Stimulated activated CD8-positive, alpha-beta memory T cell treated with anti-CD3 and anti-CD28 coated beads, Interleukin-7, amount 100 ng/mL, for 1 hour (primary cell): ENCODE measurements around the gene DNAL1.

Experiments used
- DNase-seq, 2 donors: peaks; one replicate each; pipeline ENCODE4 v3.0.0-alpha.2; 2020; ENCODE audit warnings: low read depth in 2 of 2

DNAL1 gene

DNA sequence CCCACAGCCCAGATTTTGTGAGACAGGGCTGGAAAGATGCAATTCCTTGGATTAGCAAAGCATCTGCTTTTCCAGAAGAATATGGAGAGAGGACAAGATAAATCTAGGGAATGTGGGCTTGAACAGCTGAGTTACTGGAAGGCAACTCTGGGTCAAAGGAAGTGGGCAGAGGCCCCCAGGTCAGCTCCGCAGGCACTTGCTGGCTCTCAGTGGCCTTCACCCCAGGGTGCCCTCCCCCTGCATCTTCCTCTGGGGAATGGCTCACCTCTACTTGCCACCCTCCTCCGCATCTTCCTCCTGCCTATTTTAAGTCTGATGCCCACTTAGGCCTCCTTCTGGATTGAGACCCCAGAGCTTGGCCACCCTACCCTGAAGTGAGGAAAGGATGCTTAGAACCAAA is 79.9 kb downstream of the DNAL1 start:
- DNase-seq = no peak

DNA sequence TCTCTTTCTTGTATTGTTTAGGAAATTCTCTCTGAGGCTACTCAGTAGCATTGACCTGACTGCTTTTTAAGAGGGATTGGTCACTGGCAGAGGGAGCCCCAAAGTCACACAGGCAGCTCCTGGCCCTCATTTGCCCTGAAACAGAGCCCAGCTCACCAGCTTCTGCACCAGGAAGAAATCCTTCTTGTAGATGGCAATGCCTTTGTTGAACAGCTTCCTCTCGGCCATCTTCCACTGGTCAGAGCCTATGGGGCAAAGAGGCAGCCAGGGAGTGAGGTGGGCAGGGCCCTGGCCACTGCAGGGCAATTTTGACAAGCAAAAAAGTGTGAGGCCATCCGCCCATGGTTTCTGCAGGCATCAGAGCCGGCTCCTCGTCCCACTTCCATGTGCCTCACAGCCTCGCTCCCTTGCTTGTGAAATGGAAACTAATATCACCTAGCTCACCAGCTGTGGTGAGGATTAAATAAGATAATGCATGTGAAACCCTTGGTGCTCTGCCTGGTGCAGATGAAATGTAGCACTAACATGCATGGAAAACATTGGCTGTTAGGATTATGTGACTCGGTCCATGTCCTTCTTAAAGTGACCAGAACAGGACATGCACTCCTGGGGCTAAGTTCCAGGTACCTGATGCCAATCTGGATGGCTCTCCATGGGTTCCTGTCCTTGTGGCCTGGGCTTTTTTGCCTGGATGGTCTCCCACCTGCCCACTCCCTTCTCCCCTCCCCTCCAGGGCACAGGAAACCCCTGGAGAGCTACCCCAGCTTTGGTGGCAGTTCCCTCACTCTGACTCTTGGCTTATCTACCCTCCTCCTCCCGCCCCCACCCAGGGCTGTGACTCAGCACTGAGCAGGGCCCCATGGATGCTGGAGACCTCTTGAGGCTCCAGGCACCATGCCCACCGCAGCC is 80.6 kb downstream of the DNAL1 start:
- no peak for DNase-seq

DNA sequence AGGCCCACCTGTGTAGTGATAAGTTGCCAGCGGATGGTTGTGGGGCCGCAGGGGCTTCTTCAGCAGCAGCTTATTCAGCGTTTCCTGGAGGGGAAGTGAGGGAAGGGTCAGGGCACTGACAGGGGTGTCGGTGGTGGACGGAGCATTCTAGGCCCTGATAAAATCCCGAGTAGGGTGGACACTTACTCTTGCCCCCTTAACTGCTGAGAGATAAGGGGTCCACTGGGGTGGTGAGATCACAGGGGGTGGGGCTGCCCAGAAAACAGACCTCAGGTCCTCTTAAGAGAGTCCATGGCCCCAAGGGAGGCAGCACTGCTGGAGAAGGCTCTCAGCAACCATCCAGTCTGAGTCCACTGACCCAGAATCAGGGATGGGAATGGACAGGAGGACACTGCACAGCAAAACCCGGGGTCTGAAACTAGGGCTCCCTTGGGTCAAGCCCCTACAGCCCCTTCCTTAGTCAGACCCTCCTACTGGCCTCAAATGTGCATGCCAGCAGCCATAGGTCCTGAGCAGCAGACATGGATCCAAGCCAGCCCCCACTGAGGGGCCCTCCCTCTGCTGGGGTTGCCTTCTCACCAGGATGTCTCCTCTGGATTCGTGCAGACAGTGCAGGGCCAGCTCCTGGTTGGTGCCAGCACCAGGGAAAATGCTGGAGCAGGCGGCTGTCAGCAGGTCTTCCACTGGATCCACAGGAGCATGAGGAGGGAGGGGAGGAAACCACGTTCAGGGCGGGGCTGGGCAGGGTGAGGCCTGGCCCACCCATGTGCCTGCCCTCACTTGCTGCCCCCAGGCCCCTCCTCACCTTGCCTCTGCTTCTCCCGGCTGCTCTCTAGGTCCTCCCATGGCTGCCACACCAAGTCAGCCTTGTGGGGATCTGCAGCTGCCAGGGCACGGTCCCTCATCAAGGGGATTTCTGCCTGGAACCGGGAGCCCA is 81.5 kb downstream of the DNAL1 start:
- no peak for DNase-seq

DNA sequence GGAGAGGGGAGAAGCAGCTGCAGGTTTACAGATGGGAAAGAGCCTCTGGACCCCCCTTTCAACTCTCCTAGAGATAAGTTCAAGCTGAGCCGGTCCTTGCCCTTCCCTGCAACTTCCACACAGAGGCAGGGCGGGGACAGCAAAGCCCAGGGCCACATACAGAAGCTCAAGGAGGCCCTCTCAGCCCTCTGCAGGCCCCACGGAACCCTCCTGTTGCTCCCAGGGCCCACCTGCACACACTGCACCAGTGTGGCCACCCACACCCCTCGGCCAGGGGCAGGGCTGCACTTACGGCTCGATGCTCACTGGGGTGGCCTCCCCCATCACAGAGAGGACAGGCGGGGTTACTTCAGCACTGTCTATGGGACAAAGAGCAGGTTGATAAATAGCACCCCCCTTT is 82.4 kb downstream of the DNAL1 start:
- no peak for DNase-seq

DNA sequence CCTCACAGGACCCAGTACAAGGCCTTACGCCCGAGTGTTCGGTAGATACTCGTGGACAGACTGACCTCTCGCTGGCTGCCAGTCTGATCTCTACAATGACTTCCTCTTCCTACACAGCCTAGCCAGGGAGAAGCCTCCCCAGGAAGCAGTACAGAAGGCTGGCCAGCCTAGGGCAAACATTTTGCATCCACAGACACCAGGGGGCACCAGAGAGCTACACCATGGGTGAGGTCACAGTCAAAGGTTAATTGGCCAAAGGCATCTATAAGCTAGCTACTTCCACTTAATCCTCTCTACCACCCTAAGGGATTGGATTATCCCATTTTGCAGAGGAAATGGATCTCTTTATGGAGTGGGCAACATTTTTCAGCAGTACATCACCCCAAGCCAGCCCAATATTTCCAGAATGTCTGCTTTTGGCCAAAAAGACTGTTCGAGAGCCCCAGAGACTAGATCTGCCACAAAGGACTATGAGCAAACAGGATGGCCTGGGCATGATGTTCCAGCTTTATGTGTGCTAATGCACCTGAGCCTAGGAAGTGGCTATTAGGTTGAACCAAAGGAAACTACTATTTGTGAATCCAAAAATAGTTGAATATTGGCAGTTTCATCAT is 84.0 kb downstream of the DNAL1 start:
- peak; percentile 64 to 89 for DNase-seq

DNA sequence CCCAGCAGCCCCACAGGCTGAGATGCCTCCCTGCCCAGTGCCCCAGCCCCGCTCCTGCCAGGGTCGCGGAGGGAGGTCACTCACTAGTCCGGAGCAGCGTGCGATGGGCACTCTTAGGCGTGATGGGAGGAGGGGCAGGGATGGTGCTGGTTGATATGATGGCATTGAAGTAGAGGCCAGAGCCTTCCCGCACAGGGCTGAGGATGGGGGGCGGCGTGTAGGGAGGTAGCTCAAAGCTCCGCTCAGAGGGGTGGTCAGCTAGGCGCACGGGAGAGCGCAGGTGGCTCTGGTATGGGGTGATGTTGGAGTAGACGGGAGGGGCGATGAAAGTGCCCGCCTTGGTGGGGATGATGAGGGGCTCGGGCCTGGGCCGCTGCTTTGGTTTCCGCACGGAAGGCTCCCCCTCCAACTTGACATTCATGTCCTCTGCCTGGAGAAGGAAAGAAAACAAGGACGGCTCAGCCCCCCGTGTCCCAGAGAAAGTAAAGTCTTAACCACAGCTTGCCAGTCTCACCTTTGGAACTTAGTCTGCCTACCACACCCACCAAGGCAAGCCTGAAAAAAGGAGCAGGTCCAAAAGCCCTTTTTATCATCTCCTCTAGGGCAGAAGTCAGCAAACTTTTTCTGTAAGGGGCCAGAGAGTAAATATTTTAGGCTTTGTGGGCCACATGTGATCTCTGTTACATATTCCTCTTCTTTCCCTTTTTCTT is 84.9 kb downstream of the DNAL1 start:
- DNase-seq = no peak

DNA sequence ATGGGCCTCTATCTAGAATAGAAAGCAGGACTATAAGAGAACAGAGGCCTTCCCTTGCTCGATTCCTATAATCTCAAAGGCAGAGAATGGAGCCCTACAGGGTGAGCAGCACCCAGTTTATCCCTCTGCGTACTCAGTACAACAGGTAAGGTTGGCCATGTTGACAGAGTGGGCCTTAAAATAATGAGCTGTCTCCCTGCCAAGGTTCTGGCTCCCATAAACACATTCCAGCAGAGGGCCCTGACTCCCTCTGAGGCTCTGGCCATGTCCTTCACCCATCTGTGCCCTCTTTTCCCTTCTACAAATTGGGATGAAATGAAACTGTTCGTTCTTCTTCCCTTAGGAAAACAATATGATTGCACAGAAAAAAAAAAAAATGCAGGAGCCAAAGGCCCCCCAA is 86.3 kb downstream of the DNAL1 start:
- DNase-seq = no peak

DNA sequence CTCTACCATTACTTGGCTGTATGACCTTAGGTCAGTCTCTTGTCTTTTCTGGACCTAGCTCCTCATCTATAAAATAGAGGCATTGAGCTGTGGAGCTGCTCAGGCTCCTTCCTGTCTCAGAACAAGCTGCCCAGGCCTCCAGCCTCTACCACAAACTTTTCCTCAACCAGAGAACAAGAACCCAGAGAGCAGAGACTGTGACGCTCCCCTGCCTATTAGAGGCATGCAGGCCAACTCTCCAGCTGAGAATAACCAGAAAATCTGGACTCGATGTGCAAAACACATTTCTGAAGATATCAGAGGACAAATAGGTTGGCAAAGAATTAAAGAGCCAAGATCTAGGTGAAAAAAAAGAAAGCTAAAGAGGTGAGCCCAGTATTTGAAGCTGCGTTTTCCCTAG is 87.2 kb downstream of the DNAL1 start:
- DNase-seq = no peak

DNA sequence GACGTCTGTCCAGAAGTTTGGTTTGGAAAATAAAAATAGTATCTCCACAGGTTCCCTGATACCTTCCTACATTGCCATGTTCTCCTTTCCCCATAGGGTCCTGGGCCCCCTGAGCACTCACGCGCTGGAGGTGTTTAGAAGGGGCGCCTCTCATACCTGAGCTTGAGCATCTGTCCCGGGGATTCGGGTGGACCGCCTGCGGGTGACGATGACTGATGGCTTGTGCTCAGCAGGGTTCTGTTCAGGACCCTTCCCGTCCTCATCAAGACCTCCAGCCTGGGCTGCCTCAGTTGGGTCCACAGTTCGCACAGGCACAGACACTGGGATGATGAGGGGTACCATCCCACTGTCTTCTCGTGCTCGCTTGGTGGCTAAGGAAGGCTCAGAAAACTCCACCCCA is 92.1 kb downstream of the DNAL1 start:
- no peak for DNase-seq

DNA sequence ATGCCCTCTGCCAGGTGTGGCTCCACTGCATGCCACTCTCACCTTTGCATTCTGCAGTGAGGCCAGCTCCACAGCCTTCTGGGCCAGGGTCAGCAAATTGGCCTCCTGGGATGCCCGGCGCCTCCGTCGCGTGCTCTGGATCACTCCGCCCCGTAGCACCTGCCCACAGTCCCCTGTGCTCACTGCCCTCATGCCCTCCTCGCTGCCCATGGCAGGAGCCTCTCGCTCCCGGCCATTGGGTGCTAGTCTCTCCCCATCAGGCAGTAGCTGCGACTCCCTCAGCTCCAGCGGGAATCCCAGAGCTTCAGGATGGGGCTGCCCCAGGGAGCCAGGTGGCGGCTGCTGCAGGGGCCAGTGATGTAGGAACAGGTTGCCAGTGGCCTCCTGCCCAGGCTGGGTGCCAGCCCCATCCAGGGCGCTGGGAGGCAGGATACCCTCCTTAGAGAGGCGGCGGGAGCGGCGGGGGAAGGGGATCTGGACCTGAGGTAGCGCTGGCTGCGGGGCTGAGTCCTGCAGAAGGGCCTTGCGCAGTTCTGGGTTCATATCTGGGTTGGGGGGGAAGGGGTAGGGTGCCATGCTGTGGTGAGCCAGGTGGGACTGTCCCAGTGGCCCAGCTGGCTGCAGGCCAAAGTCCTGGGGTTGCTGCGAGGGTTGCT is 93.9 kb downstream of the DNAL1 start:
- no peak for DNase-seq

DNA sequence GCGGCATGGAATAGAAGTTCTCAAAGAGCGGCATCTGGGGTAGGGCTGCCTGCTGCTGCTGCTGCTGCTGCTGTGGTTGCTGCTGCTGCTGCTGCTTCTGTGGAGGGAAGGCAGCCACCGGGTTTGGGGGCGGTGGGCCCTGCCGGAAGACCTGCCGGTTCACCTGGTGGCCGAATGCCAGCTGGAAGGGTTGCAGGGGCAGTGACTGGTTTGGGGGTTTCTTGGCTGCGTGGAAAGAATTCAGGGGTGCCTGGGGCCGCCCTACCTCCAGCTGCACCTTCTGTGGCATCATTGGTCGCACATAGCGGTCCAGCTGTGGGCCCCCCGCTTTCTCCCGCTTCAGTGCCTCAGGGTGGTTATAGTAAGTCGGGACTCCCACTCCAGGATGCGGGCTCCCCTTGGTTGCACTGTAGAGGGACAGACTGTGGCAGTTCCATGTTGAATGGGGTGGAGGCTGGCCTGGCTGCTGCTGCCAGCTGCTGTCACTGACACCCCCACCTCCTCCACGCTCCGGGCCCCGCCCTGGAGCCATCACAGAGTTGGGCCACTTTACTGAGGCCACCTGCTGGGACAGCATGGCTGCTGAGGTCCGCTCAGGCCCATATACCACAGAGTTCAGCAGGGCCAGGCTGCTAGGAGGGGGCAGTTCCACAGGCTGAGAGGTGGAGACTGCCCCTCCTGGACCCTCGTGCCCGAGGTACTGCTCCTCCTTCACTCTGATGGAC is 94.5 kb downstream of the DNAL1 start:
- DNase-seq = no peak

DNA sequence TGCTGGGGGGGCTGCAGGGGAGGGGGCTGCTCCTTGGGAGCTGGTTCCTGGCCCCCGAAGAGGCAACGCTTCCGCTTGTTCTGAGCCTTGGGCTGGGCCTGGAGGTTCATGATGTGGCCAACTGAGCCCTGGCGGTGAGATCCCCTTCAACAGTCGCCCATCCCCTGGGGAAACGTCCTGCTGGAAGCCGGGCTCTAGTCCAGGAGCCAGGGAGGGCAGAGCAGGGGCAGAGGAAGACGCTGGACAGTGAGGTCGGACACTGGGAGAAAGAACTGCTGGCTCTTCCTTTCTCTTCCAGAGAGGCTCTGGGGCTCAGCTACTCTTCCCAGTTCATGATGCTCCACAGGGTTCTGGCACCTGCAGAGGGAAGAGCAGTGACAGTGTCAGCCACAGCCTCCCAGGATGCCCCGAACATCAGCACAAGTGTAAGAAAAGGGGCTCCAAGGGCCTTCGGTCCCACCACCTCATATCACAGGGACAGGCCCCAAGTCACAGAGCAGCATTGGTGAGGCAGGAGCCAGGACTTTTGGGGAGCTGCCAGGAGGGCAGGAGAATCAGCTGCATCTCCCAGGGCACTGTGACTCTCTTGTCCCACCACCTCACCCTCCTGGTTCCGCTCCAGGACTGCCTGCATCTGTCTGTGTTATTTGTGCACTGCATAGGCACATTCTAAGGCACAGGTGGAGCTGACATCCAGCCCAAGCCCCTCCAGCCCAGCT is 95.3 kb downstream of the DNAL1 start:
- DNase-seq = no peak

DNA sequence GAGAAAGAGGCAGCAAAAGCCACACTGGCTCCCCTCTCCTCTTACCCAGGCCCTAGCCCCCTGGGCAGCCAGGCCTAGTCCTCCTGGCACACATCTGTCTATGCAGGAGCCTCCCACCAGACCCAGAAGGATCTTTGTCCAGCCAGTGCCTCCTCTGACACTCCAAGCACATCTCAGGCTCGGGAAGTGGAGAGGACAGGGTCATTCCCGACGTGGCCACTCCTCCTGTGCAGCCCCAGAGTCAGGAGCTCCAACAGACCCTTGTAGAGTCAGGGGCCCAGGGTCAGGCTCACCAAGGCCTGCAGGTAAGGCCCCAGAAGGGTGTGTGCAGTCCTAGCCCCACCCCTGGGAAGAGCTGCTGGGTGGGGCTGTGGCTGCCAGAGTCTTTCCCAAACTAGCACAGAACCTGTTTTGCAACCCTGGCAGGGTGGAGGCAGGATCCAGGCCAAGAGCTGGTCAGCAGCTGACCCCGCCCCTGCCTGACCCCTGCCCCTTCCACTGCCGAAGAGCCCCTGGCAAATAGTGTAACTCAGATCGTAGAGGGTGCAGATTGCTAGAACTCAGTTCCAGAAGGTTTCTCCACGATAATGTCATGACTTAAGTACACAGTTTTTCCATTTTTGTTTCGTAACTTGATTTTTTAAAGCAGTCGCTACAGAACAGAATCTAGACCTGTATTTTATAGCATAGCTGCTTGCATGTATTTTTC is 96.0 kb downstream of the DNAL1 start:
- DNase-seq = no peak

DNA sequence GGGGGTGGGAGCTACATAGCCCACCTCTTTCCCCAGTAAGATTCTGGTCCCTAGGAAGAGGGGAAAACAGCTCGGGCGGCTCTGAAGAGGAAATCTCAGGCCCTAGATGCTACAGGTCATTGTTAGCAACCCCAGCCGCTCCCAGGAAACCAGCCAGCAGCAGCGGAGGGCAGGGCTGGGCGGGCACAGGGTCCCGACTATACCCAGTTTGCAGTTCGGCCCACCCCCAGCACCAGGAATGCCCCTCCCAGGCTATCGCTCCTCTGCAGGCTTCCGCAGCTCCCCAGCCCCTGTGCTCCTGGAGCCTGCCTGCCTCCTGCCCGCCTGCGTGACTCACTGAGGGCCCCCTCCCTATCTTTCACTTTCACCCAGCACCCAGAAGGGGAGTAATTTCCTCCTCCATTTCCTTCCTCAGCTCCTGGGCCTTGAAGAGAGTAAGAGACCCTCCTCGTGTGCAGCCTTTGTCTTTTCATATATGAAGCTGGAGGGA is 96.6 kb downstream of the DNAL1 start:
- DNase-seq = peak; percentile 40 to 45

DNA sequence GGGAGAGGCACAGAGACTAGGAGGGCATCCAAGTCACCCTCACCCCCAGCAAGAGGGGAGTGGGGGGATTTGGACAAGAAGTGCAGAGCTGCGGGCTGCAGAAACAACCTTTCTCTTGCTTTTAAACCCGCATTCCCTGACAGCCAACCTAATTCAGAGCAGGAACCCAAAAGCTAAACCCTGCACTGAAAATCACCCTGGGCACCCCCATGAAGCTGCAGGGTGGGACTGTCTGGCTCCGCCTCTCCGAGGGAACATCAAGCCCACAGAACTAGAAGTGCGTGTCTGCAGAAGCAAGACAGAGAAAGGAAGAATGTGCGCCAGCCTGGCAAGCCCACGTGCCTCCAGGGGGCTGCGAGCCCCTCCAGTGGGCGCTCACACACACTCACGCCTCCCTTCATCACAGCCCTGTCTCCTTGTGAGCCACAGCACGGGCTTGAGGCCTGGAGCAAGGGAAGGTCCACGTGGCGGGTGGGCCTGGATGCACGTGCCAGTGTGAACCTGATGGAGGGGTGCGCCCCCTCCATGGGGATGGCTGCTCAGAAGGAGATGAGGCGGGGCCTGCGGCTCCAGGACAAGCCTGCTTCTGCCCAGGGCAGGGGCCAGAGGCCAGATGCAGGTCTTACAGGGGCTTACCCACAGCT is 97.2 kb downstream of the DNAL1 start:
- DNase-seq = no peak

DNA sequence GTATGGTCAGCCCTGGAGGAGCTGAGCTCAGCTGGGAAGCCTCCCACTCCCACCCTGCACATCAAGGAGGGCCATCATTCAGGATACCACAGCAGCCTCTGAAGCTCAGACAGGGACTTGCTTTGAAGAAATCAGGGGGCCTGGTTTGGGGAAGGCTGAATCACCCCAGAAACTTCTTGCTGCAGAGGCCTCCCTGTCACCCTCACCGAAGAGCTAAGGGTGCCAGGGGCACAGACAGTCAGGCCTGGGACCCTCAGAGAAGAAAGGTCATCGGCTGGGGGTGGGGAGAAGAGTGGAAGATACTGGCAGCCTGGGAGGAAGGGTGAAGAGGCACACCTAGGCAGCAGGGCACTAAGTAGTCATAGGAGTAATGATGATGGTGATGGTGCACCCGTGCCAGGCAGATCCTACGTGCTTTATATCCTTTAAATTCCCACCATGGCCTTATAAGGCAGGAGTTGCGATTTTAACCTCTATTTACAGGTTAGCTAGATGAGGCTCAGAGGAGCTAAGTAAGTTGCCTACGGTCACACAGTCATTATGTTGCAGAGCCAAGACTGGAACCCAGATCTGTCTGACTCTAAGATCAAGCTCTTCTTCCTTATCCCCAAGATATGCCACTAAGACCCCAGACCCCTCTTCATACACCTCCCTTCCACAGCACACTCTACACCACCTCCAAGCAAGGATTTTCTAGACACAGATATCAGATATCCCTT is 97.9 kb downstream of the DNAL1 start:
- DNase-seq = no peak

DNA sequence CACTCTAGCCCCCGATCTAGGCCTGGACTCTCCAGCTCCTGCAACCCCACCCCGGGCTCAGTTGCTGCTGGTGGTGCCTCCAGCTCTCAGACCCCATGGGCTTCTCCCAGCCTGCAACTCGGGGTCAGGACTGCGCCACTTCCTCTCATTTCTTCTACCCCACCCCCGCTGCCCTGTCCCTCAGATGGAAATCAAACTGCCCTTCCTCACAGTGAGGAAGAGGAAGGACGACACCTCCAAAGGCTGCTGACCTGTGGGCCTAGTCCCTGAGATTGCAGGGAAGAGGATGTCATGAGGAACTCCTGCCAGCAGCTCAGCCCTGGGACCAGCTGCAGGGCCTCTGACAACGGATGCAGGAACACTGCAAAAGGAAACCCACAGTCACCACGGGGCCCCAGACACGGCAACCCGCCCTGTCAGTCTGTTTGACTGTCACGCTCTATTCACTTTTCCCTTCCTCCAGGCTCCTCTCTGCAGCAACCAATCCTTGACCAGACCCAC is 98.7 kb downstream of the DNAL1 start:
- no peak for DNase-seq
